HG03175 (cell line): ENCODE data around the gene MPST.

Experiments
- ATAC-seq: cut with Tn5 transposase; IDR thresholded peaks from one replicate; pipeline ENCODE4 v1.9.1; 2021; ENCODE audit warnings: mild to moderate bottlenecking, moderate library complexity; ENCODE audit not compliant: unreplicated experiment

The MPST gene

DNA sequence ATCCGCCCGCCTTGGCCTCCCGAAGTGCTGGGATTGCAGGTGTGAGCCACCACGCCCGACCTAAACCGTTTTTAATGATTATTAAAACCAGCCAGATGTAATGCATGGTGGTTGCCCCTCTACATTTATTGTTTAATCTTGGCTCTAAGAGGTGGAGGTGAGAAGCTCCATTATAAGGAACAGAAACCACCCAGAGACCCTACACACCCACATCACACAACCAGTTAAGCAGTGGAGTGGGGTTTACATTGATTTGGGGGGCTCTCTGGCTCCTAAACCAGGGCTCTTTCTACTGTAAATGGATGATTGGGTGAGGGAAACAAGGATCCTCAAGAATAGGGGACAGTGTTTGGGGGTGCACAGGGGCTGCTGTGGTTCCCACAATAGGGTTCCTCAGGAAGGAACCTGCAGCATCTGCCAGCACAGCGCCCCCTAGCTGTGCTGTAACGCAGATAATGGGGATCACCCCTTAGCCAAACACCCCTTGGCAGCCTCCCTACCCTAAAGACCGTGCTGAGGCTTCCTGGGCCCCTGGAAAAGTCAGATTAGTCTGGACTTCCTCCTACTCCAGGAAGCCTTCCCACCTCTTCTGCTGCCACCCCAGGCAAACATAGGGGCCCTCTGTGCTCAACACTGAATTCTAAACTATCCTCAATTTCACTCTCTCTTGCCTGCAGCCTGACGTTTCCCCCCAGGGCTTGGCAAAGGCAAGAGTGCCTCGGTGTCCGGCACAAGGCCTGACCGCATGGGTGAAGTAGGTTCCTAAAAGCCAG, 2.4 kb downstream of the MPST start:
- ATAC-seq: no peak

DNA sequence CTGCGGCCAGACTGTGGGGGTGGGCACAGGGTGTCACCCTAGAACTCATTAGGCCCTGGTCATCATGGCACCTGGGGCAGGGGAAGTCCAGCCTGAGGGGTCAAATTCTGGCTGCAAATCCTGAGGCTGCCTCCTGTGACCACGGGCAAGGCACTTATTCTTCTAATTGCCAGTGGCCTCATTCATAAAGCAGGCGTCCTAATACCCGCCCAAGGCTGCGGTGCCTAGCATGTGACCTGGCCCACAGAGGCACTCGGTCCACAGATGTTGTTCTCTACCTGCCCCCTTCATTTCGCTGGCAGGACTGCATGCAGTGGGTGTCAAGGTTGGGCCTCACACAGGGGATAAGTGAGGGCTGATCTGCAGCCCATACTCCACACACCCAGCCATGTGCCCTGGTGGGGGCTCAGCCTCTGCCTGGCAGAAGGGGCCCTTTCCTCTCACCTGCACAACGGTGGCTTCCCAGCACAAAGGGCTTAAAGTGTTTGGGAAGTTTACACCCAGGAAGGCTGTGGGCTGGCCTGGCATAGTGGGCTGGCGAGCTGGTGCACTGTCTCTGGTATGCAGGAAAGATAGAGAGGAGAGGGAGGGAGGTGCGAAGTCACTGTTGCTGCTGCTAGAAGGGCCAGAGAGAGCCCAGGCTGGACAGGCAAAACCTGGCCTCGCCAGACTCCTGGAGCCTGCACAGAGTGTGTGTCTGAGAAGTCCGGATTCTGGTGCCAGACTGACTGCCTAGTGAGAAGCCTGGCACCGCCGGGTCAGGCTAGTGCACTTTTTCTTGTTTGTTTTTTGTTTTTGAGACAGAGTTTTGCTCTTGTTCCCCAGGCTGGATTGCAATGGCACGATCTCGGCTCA, 3.2 kb downstream of the MPST start:
- ATAC-seq: no peak

DNA sequence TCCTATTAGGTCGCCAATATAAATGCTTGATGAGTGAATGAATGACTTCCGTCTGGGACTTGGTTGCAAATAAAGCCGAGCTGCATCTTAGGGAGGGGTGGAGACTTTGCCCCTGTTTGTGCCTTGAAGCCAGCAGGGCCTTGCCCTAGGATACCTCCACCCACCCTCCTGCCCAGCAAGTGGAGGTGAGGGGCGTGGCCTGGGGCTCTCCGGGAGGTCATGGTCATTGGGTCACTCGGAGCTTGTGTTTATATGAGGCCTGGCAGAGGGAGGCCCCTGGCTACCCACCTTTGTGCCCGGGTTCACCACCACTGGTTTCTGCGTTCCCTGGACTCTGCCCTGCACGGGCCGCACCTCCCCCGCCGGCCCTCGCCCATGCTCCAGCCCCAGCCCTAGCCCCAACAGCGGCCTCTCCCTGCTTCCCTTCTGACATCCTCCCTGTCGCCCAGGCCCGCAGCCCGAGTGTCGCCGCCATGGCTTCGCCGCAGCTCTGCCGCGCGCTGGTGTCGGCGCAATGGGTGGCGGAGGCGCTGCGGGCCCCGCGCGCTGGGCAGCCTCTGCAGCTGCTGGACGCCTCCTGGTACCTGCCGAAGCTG, 4.3 kb downstream of the MPST start:
- no peak for ATAC-seq

DNA sequence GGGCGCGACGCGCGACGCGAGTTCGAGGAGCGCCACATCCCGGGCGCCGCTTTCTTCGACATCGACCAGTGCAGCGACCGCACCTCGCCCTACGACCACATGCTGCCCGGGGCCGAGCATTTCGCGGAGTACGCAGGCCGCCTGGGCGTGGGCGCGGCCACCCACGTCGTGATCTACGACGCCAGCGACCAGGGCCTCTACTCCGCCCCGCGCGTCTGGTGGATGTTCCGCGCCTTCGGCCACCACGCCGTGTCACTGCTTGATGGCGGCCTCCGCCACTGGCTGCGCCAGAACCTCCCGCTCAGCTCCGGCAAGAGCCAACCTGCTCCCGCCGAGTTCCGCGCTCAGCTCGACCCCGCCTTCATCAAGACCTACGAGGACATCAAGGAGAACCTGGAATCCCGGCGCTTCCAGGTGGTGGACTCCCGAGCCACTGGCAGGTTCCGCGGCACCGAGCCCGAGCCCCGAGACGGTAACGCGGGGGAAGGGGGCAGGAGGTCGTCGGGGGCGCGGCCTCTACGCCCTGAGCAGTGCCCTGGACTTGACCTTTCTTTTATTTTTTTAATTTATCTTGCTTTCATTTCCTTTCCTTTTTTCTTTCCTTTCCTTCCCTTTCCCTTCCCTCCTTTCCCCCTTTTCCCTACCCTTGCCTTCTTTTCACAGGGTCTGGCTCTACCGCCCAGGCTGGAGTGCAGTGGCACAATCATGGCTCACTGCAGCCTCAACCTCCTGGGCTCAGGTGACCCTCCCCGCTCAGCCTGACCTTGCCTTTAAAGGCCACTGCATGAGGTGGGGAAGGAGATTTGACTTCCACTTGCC, 5.0 kb downstream of the MPST start:
- no peak for ATAC-seq

DNA sequence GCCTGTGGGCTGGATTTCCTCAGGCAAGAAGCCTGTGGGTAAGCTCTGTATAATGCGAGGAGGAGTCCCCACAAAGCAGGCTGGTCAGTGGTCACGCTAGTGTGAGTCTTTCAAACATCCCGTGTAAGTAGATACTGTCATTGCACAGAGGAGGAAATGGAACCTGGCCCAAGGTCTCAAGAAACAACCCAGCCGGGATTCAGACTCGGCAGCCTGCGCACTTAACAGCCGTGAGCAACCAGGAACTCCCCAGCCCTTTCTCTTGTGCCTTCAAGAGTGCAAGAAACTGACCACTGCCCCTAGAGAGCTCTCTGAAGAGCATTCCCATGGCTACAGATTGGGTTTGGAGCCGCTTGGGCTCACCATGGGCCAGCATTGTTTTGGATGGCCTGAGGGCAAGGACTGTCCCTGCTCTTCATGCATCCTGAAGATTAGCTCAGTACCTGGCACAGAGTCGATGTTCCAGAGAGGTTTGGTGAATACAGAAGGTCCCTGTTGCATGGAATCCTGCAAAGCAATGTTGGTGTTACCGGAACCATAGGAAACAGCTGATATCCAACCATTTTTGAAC, 6.0 kb downstream of the MPST start:
- no peak for ATAC-seq

DNA sequence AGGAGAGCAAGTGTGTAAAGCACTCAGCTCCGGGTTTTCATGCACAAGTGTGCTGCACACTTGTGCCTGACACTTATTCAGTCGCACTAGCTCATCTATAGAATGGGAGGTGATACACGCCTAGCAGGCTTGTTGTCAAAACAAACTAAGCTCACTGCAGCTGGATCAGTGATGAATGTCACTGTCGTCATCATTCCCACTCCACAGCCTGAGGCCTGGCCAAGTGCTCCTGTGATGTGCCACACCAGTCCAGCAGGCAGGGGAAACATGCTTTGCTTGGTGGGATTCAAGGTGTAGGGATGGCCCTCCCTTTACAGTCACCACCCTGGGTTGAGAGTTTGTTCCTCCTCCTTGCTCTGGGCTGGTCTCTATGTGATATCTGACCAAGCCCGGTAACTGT, 6.8 kb downstream of the MPST start:
- ATAC-seq: no peak

DNA sequence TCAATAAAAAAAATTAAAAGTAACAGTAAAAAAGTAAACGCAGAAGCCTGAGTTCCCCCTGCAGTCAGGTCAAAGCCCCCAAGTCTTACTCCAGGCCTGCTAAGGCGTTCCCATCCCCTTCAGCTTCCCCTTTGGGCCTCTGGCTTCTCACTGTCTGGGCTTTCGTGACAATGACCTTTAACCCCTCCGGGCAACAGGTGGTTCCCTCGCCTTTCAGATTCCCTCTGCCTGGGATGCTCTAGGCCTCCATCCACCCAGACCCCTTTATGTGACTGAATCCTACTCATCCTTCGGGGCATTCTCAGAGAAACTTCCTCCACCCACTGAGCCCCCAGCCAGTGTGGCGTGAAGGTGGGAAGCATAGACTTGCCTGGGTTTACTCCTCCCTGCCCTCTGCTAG, 8.0 kb downstream of the MPST start:
- no peak for ATAC-seq

DNA sequence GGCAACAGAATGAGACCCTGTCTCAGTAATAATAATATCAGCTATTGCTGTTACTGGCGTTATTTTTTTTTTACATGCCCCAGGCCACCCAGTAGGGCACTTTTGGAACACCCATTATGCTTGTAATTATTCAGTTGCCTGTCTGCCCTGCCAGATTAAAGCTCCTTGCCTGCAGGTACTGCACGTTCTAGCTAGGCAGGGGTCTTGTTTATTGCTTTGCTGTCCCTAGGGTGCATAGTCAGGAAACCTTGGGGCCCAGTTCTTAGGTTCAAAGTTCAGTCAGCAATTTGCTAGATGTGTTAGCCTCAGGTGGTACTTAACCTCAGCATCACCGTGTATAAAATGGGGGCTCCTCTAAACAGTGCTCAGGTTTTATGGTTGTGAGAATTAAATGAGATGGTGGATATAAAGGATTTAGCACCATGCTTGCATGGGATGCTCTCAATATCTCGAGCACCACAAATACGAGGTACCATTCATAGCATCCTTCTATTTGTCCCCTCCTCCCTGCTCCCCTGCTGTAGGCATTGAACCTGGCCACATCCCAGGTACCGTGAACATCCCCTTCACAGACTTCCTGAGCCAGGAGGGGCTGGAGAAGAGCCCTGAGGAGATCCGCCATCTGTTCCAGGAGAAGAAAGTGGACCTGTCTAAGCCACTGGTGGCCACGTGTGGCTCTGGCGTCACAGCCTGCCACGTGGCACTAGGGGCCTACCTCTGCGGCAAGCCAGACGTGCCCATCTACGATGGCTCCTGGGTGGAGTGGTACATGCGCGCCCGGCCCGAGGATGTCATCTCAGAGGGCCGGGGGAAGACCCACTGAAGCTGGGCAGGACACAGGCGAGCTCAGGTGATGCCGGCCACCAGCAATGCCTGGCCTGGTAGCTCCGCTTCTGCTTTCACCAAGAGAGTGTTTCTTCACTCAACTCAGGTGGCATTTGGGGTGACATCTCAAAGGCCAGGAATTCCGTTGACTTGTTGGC, 9.4 kb downstream of the MPST start:
- no peak for ATAC-seq

DNA sequence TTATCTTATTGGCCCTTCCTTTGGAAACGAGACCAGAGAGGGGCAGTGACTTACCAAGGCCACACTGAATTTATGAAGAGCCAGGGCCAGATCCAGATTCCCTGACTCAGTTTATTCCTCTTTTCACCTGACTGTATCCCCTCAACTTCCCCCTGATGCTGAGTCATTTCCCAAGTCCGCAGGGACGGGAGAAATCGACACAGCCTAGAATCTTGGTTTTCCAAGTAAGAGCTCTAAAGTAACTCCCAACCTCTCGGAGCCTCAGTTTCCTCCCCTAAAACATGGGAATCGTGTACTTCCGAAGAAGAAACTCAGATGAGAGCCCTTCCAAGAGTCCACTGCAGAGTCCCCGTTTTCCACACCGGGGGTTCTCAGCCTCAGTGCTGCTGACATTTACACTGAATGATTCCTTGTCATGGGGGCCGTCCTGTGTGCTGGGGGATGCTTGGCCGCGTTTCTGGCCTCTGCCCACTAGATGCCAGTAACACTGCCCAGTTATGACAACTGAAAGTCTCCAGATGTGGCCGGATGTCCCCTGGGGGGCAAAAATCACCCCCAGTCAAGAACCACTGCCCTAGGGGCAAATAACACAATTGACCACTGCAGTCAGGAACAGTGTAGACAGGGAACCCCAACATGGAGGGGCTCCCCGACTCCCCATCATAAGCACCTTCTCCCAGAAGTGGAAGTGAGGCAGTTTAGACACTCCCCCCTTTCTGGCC, 11.2 kb downstream of the MPST start:
- ATAC-seq: no peak

DNA sequence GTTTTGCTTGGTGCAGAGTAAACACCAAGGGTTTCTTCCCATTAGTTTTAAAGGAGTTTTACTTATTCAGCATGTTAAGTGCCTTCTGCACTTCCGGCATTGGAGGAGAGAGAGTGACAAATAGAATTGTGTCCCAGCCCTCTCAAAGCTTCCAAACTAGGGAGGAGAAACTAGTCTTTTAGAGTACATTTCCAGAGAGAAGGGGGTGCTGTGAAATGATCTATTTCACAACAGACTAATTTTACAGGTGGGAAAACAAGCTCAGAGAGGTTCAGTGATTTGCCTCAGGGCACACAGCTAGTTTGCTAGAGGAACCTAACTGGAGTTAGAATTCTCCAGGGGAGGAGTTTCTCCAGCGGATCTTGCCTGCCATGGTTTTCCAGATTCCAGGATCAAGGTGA, 12.6 kb downstream of the MPST start:
- ATAC-seq: no peak

DNA sequence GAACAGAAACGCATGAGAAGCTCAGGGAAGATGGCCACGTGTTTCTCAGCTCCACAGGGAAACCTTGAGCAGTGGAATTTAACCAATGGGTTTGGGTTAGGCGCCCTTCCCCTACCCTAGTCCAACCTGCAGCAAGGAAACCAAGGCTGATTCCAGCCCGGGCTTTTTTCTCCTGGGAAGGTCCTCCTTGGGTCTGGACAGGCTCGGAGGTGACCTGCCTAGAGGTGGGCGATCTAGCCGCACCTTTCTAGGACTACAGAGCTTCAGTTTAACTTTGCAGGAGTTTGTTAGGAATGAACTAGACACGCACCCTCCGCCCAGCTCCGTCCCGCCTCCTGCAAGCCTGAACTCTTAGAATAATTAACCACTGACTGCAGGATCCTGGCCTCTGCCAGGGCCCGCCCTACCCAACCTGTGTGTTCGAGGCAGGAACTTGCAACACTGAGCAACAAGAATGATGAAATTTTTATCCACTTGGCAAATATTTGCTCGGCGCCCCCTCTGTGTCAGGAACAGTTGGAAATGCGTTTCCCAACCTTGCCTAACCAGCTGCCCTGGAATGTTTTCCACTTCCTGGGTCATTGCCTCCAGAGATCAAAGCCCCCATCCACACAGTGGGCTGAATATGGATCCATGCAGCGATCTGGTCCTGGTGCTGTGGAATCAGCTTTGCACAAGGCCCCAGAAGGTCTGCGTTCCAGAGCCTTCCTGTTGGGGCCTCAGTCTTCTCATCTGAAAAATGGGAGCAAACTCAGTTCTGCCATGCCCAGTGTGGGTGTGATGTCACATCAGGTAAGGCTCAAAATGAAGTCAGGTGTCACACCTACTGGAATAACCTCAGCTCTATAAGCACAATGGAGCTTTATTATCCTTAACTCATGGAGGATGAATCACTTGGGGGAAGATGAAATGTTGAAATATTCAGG, 13.3 kb downstream of the MPST start:
- no peak for ATAC-seq

DNA sequence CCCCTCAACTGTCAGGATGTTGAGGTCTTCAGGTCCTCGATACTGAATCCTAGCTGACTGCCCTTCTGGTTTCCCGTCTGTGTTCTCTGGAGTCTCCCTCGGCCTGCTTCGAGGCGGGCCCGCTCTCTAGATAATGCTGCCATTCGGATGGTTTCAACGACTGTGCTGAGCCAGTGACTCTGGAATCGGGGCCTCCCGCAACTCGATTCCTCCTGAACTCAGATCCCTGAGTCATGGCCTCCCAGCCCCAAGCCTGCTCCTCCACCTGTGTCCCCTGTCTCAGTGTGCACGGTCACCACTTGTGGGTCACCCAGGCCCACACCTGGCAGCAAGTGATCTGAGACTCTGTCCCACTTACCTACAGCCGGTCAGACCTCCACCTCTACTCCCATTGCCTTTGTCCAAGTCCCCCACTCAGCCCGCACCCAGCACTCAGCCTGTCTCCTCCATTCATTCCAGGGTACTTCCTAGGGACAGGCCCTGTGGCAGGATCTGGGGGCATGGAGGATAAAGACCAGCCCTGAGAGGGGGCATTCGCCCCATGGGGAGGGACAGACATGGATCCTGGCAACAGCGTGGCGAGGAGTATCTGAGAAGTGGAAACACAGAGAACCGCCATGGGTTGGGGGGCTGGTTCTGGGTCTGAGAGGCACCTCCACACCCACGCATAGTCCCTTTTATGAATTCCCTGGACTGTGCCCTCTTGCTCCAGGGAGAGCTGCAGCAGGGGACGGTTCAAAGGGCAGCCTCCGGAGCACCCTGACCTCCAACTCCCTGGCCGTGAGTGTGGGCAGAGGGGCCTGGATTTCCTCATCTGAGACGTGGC, 14.3 kb downstream of the MPST start:
- no peak for ATAC-seq

DNA sequence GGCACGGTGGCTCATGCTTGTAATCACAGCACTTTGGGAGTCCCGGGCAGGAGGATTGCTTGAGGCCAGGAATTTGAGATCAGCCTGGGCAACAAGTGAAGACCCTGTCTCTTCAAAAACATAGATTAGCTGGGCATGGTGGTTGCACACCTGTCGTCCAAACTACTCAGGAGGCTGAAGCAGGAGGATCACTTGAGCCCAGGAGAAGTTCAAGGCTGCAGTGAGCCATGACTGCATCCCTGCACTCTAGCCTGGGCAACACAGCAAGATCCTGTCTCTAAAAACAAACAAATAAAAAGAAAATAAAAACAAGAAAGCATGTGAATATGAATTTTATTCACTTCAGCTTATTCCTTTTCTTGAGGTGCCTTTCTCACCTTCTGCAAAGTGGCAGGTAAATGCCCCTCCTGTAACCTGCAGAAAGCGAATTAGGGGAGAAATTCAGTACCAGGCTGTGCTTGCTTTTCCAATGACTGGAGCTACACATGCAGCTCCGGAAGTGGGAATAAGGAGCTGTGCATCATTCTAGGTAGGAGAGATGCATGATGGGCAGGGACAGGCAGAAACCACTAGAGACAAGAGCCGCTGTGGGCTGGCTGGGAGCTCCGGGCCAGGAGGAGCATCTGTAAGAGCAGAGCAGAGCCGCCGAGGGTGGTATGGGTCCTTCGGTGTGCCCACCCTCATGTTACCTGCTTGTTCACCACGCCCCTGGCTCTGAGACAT, 17.3 kb downstream of the MPST start:
- ATAC-seq: no peak

DNA sequence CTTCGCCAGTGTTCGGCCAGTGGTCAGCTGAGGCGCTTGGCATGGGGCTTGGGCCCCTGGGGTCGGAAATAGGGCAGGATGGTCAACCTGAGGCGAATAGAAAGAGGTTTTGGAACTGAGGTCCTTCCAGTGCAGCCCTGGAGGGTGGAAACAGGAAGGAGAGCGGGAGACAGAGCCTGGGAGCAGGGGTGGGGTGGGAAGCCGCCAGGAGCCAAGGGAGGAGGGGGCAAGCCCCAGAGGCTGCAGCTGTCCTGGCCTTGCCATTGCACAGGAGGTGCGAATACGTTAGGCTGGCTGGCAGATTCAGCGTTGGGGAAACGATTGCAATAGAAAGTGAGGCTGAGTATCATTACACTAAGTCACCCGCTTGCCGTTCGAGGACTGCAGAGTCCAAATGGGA, 18.1 kb downstream of the MPST start:
- ATAC-seq: no peak

DNA sequence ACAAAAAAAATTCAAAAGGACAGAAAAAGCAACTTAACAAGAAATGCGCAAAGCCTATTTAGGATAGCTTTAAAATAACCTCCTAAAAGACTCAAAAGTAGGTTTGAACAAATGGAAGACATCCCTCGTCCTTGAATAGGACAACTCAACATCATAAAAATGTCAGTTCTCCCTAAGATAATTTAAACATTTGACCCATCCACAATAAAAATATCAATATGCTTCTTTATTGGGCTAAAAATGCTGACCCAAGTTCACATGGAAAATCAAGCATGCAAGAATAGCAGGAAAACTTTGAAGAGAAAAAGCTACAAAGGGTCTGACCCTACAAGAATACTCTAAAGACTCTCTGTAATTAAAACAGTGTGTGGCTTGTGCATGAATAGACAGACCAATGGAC, 19.9 kb downstream of the MPST start:
- ATAC-seq: no peak

DNA sequence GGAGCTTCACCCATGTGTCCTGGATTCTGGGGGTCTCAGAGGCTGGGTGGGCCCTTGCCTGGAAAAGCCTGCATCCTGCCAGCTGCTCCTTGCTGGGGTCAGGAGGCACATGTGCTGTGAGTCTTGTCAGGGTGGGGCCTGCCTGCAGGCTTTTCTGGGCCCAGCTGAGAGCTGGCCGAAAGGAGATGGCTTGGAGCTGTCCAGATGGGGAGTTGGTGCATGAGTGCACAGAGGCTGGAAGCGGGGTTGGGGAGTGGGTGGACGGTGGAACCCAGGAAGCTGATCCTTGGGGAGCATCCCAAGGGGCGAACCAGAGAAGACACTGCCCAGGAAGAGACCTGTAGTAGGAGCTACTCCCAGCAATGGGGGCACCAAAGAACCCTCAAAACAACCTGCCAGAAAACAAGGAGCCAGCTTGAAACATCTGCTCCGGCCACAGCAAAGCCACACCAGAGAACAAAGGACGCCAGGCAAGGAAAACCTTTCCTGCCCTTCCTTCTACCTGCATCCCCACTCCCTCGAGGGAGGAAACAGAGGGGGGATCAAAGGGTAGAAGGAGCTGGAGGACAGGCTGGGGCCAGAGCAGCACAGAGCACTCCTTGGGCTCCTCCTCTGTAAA, 23.8 kb downstream of the MPST start:
- ATAC-seq: no peak
